CD14-positive monocyte (primary cell): ENCODE data around the gene WDR7. TPM values are rescaled to one million over a fixed set of nuclear protein-coding genes. Genes with fewer than 3 reads are reported as not detected.

Experiments used
- DNase-seq, 3 donors: peaks; one replicate each; pipeline ENCODE4 v3.0.0-alpha.2; 2011 to 2022
- H2AFZ ChIP-seq: 2 replicates; pipeline ENCODE4 v1.6.0; 2012; ENCODE audit warnings: mild to moderate bottlenecking, low read depth, low read length, inconsistent platforms; ENCODE audit not compliant: insufficient read depth, poor library complexity, severe bottlenecking
- H3K27ac ChIP-seq, 2 donors: 1 replicate in 1 of 2; 2 replicates in 1 of 2; pipeline ENCODE4 v1.5.1; 2012 to 2013; ENCODE audit warnings: low read length in 2 of 2, control low read depth in 1 of 2, inconsistent platforms in 1 of 2, low read depth in 1 of 2, mild to moderate bottlenecking in 1 of 2
- H3K27me3 ChIP-seq, 2 donors: one replicate each; pipeline versions ENCODE4 v1.6.0 to v1.6.1; 2011 to 2013; ENCODE audit warnings: low read length in 2 of 2; ENCODE audit not compliant: control insufficient read depth in 2 of 2, insufficient read depth in 2 of 2
- H3K36me3 ChIP-seq, 2 donors: replicated peaks in 1 of 2; 1 replicate in 1 of 2; 2 replicates in 1 of 2; pipeline versions ENCODE4 v1.5.1 to v1.6.1; 2012 to 2013; ENCODE audit warnings: low read length in 2 of 2, control low read depth in 1 of 2, inconsistent platforms in 1 of 2, mild to moderate bottlenecking in 1 of 2; ENCODE audit not compliant: insufficient read depth in 2 of 2, control insufficient read depth in 1 of 2
- H3K4me1 ChIP-seq, 2 donors: 1 replicate in 1 of 2; 2 replicates in 1 of 2; pipeline versions ENCODE4 v1.5.1 to v1.6.1; 2012 to 2013; ENCODE audit warnings: low read length in 2 of 2, control low read depth in 1 of 2, inconsistent platforms in 1 of 2, mild to moderate bottlenecking in 1 of 2, moderate library complexity in 1 of 2; ENCODE audit not compliant: insufficient read depth in 2 of 2, control insufficient read depth in 1 of 2
- H3K4me2 ChIP-seq: replicated peaks from 2 replicates; pipeline ENCODE3; 2012; ENCODE audit warnings: low read length, moderate library complexity, mild to moderate bottlenecking; ENCODE audit not compliant: poor library complexity, severe bottlenecking; ENCODE audit errors: extremely low read depth
- H3K4me3 ChIP-seq, 3 experiments: fragments of 200-600 bp in 1 of 3; sonication (generic) in 1 of 3; replicated peaks in 1 of 3; 1 replicate in 2 of 3; 2 replicates in 1 of 3; pipeline ENCODE4 v1.5.1; 2011 to 2013; ENCODE audit warnings: low read length in 3 of 3, mild to moderate bottlenecking in 3 of 3, control low read depth in 2 of 3, low read depth in 2 of 3, inconsistent platforms in 1 of 3, moderate library complexity in 1 of 3
- H3K79me2 ChIP-seq: 2 replicates; pipeline ENCODE4 v1.6.0; 2012; ENCODE audit warnings: mild to moderate bottlenecking, control low read depth, inconsistent platforms, low read length, moderate library complexity; ENCODE audit not compliant: insufficient read depth
- H3K9ac ChIP-seq: 2 replicates; pipeline ENCODE4 v1.6.0; 2017; ENCODE audit warnings: low read length, mild to moderate bottlenecking; ENCODE audit not compliant: insufficient read depth, poor library complexity, severe bottlenecking
- H3K9me3 ChIP-seq, 2 donors: replicated peaks in 1 of 2; 1 replicate in 1 of 2; 2 replicates in 1 of 2; pipeline versions ENCODE4 v1.5.1 to v1.6.1; 2012 to 2013; ENCODE audit warnings: low read length in 2 of 2, control low read depth in 1 of 2; ENCODE audit not compliant: control insufficient read depth in 1 of 2, insufficient read depth in 1 of 2
- H4K20me1 ChIP-seq: 2 replicates; pipeline ENCODE4 v1.6.0; 2012; ENCODE audit warnings: mild to moderate bottlenecking, low read length, control low read depth, moderate library complexity; ENCODE audit not compliant: insufficient read depth
- H3K27ac Mint-ChIP-seq, 7 donors: one replicate each; pipeline ENCODE4 v1.8.0; 2020; ENCODE audit warnings: mild to moderate bottlenecking in 7 of 7, mixed read lengths in 7 of 7, moderate library complexity in 6 of 7, inconsistent platforms in 2 of 7
- H3K27me3 Mint-ChIP-seq, 3 donors: one replicate each; pipeline ENCODE4 v1.8.0; 2021 to 2022; ENCODE audit warnings: low read depth in 3 of 3, mild to moderate bottlenecking in 3 of 3, mixed read lengths in 3 of 3, moderate library complexity in 3 of 3, inconsistent platforms in 1 of 3
- H3K36me3 Mint-ChIP-seq, 2 donors: one replicate each; pipeline ENCODE4 v1.8.0; 2020; ENCODE audit warnings: mixed read lengths in 2 of 2, inconsistent platforms in 1 of 2, mild to moderate bottlenecking in 1 of 2
- H3K4me1 Mint-ChIP-seq: one replicate; pipeline ENCODE4 v1.8.0; 2020; ENCODE audit warnings: mild to moderate bottlenecking, mixed read lengths
- H3K4me3 Mint-ChIP-seq, 2 donors: one replicate each; pipeline ENCODE4 v1.8.0; 2020; ENCODE audit warnings: mild to moderate bottlenecking in 2 of 2, mixed read lengths in 2 of 2, moderate library complexity in 1 of 2
- H3K9me3 Mint-ChIP-seq, 7 donors: one replicate each; pipeline ENCODE4 v1.8.0; 2020 to 2022; ENCODE audit warnings: mixed read lengths in 7 of 7, mild to moderate bottlenecking in 6 of 7, moderate library complexity in 6 of 7, inconsistent platforms in 2 of 7
- WGBS: methylation state at CpG from one replicate; pipeline ENCODE4 v1.1.5; 2013; ENCODE audit warnings: missing lambda C conversion rate; ENCODE audit not compliant: insufficient coverage; 5-methylcytosine and 5-hydroxymethylcytosine counted together
- intact Hi-C, 2 donors: fragments of 100-400 bp; cut with micrococcal nuclease; formaldehyde crosslinking; loops; one replicate each; pipeline versions ENCODE4 v1.15.0 to v1.15.1; 2023
- polyA plus RNA-seq, 3 donors: library from polyadenylated mRNA; depleted of rRNA in 1 of 3; unstranded in 2 of 3; stranded (reverse) in 1 of 3; fragments of 300-500 nt in 2 of 3; fragments of >200 nt in 1 of 3; fragmentation: Illumina TruSeq in 2 of 3; gene quantifications; 1 replicate in 2 of 3; 2 replicates in 1 of 3; pipeline ENCODE4 v1.2.3, GENCODE V29; 2012 to 2021
- TF ChIP-seq, protein P1 (sequence below): fragments of 200-600 bp; IDR thresholded peaks from one replicate; pipeline ENCODE4 v1.8.0; 2022; ENCODE audit warnings: antibody characterized with exemption, mild to moderate bottlenecking

The WDR7 gene
- polyA plus RNA-seq, 3 donors, result 9.1 to 23.6 (median 9.5) TPM

DNA sequence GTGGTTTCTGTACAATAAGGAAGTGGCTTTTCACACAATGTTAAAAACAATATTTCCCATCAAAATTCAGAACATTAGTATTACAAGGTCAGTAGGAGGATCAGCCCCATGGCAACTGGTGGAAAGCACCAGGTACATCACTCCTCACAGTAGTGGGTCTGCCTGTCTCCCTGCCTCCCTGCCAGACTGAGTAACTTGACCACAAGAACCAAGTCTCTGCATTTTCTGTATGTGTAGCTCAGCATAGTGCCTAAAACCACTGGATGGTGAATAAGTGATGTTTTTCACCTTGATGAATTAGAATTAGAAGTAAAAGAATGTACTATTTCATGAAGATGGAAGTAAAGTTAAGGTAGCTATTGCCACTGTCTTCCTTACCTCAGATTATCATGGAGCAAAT is 4.1 kb upstream of the WDR7 start:
- Histone ChIP-seq H4K20me1 (no peaks in the 10 kb centered on the region), H3K27ac (no peak overlapping the region), H3K79me2 (peaks cover 8% of the 10 kb centered on the region), H3K4me3 (no peak overlapping the region), H3K27me3 (no peaks in the 10 kb centered on the region), H3K9ac (no peak overlapping the region), H3K4me1 (peaks cover 10 to 17% of the 10 kb centered on the region in 2 donors), H2AFZ (no peak overlapping the region), H3K9me3 (no peaks in the 10 kb centered on the region), H3K36me3 (no peaks in the 10 kb centered on the region), H3K4me2 (no peak overlapping the region)
- TF ChIP-seq, protein P1, sequence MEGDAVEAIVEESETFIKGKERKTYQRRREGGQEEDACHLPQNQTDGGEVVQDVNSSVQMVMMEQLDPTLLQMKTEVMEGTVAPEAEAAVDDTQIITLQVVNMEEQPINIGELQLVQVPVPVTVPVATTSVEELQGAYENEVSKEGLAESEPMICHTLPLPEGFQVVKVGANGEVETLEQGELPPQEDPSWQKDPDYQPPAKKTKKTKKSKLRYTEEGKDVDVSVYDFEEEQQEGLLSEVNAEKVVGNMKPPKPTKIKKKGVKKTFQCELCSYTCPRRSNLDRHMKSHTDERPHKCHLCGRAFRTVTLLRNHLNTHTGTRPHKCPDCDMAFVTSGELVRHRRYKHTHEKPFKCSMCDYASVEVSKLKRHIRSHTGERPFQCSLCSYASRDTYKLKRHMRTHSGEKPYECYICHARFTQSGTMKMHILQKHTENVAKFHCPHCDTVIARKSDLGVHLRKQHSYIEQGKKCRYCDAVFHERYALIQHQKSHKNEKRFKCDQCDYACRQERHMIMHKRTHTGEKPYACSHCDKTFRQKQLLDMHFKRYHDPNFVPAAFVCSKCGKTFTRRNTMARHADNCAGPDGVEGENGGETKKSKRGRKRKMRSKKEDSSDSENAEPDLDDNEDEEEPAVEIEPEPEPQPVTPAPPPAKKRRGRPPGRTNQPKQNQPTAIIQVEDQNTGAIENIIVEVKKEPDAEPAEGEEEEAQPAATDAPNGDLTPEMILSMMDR, result no peak
- Mint-ChIP-seq H3K27me3 (no peaks in the 10 kb centered on the region), H3K9me3 (no peaks in the 10 kb centered on the region), H3K4me3 (no peak overlapping the region), H3K4me1 (peaks cover 21% of the 10 kb centered on the region), H3K36me3 (peaks cover 0 to 3% of the 10 kb centered on the region in 2 donors), H3K27ac (peak overlapping the region in 1 of 7 donors; percentile 6)
- no peak for DNase-seq
- intact Hi-C loops, result no loop called here

DNA sequence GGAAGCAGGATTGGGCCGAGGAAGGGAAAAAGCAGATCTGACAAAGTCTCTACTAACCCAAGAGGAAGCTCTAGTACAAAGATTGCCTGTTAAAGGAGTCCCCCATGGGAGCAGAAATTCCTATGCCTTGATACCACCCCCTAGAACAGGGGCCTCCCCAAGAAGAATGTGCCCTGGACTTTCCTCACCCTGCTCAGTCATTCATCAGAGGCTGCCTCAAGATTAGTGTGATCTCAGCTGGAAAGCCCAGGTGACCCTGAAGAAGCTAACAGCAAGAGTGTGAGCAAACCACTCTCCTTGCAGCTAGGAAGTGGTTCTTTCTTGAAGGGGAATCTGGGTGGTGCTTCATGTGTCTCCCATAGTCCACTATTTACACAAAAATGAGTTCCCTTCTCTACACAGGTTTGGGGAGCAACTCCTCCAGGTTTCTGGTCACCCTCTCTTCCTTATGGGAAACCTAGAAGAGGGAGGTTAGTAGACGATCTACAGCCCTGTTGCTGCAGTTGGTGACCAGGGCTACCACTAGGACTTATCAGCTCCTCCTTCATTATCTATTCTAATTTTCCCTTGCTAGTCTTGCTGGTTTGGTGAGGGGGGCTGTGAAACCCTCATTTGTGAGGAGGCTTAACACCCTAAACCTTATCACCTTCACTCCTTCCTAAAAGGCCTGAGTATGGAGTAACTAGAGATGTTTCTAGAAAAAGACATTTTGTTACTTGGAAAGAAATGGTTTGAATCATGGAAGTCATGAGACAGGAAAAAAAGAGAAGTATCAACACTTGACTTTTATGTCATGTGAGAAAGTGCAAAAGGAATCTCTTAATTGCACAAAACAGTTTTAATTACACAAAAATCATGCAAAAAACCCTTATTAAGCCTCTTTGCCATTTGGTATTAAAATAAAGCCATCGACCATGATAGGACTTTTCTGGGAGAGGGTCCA is 2.9 kb upstream of the WDR7 start:
- no peaks in the 10 kb centered on the region for H3K9me3 Mint-ChIP-seq
- no CpG with 5 or more reads among the region's 3 CpGs for WGBS
- Histone ChIP-seq H3K9me3 (no peaks in the 10 kb centered on the region), H4K20me1 (no peaks in the 10 kb centered on the region), H3K4me1 (peaks cover 21 to 28% of the 10 kb centered on the region in 2 donors), H3K36me3 (no peaks in the 10 kb centered on the region), H3K9ac (no peak overlapping the region), H3K79me2 (peaks cover 18% of the 10 kb centered on the region), H3K4me3 (no peak overlapping the region), H3K4me2 (no peak overlapping the region), H3K27me3 (no peaks in the 10 kb centered on the region), H3K27ac (no peak overlapping the region), H2AFZ (peak overlapping the region; percentile 13)
- peak in 1 of 3 donors; percentile 34 for DNase-seq
- H3K4me1 Mint-ChIP-seq, result peaks cover 31% of the 10 kb centered on the region
- H3K27ac Mint-ChIP-seq, result peak overlapping the region in 5 of 7 donors; percentile 24 to 86 (median 31)
- TF ChIP-seq, protein P1, result no peak
- H3K27me3 Mint-ChIP-seq, result no peaks in the 10 kb centered on the region
- peaks cover 0 to 3% of the 10 kb centered on the region in 2 donors for H3K36me3 Mint-ChIP-seq
- H3K4me3 Mint-ChIP-seq, result no peak overlapping the region
- intact Hi-C loops, result no loop called here
